ENCODE results near the gene SLC35G2.
"Not testable (repeated sequence)": the region's sequence is repeated elsewhere in the genome, so short reads cannot be mapped to it uniquely, and the experiment has no call there.

SLC35G2 gene

DNA sequence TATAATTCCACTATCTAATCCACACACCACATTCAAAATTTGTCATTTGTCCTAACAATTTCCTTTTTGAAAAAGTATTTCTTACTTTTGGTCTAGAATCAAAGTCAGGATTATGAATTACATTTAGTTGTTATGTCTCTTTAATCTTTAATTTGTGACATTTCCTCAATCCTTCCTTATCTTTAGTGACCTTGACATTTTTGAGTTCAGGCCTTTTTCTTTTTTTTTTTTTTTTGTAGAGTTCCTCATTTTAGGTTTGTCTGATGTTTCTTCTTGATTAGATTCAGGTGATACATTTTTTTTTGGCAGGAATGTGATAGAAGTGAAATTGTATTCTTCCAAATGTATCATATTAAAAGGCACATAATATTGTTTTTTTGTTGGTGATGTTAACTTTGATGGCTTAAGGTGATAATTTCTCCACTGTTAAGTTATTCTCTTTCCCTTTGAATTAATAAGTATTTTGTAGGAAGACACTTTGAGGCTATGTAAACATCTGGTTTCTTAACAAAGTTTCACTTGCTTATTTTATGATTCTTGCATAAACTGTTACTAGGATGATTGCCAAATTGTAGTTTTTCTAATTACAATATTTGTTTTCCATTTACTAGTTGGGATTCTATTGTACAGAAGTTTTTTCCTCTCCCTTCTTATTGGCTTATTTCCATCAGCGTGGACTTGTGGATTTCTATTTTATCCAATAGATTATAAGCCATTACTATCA lies 16.3 kb downstream of the SLC35G2 start:
- DNase-seq (ENCODE audit: low read depth in 2 of 2) = no peak

- DNase-seq (ENCODE audit: low read depth in 2 of 2) = no peak
These were observed 17.0 kb downstream of the SLC35G2 start for GRCh38 chr3:136835813-136836510.

DNA sequence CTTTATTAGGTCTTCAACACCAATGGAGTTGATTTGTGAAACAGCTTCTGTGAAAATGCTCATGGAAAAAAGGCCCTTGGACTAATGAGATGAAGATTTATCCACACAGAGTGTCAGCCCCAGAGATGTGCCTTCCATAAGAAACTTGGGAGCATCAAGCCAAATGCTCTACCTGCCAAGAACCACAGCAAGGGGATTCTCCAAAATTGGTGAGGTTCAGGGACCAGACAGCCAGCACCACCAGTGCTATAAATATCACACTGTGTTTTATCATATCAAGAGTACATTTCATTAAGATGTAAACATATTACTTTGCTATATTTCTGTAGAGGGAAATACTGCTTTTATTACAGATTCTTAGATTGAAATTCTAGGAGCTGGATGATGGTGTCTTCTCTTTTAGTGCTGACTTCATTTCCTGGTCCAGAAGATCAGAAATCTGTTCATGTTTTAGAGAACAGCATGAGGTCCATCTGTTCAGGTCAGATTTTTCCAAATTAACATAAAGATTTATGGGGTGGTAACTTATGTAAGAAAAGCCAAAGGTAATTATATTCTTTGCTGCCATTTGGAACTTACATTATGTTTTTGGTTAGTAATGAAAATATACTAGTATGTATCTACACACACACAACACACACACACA lies 17.7 kb downstream of the SLC35G2 start:
- DNase-seq (ENCODE audit: low read depth in 2 of 2) = no peak

DNA sequence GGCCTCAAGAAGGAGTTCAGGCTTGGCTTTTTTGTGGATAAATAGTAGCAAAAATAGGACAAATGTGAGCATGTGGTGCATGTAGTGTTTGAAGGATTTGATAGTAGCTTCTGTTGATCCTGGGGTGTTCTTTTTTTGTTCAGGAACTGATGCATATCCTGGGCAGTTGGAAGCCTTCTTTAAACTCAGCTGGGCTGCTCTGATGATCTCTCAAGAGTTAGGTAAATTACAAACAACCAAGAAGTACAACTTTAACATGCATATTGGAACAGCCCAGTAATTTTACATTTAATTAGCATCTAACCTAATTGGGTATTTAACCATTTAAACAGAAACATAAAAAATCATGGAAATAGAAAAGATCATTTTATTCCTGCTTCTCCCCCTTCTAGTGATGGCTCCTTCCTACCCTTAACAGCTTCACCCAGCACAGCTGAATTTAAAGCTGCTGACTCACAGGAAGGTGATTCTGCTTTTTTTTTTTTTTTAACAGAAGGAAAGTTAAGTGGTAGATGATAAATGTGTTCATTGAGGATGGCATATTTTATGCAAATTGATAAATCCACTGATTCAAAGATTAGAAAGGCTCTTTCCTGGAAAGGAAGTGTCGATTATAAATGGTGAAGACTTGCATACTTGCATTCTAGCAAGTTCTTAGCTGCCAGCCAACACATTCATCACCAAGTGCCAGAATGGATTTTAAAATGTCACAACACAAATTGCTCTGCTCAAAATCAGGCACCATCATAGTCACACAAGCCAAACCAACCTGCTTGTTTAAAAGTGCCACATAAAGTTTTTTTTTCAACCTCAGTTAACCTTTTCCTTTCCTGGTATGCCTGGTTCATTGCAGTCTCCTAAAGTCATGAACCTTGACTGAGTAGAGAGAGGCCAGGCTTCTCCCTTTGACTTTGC lies 20.0 kb downstream of the SLC35G2 start:
- no peak for DNase-seq (ENCODE audit: low read depth in 2 of 2)

DNA sequence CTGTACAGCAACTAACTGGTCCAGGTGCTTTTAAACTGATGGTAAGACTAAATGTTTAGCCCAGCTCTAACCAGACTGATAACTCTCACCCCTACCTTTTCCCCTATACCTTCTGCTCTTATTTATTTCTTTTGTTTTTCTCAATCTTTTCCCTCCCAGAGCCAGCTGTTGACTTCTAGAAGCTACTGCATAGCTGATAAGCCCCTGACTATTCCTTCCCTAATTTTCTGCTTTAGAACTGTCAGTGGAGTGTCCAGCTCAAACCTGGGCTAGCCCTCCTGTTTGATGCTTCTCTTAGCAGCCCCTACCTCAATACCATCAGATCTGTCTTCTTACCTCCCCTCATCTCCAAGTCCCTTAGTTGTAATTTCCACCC lies 20.6 kb downstream of the SLC35G2 start:
- DNase-seq (ENCODE audit: low read depth in 2 of 2) = no peak

GRCh38 chr3:136840252-136840651 lies 21.3 kb downstream of the SLC35G2 start:
- DNase-seq (ENCODE audit: low read depth in 2 of 2) = no peak

- DNase-seq (ENCODE audit: low read depth in 2 of 2) = no peak
These were observed 23.4 kb downstream of the SLC35G2 start for GRCh38 chr3:136842294-136842693.

DNA sequence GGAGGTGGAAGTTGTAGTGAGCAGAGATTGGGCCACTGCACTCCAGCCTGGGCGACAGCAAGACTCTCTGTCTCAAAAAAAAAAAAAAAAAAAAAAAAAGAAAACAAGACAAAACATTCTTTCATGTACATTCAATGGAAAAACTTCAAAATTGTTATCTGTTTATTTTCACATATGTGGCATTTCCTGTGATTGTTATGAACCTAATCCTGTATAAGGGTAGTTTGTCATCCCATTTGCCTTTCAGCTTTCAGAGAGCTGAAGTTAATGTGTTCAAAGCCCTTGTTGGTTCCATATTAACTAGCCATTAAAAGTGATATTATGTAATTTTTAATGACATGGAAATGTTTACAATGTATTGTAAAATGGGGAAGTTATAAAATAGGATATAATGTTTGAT lies 25.8 kb downstream of the SLC35G2 start:
- DNase-seq (ENCODE audit: low read depth in 2 of 2) = no peak

DNA sequence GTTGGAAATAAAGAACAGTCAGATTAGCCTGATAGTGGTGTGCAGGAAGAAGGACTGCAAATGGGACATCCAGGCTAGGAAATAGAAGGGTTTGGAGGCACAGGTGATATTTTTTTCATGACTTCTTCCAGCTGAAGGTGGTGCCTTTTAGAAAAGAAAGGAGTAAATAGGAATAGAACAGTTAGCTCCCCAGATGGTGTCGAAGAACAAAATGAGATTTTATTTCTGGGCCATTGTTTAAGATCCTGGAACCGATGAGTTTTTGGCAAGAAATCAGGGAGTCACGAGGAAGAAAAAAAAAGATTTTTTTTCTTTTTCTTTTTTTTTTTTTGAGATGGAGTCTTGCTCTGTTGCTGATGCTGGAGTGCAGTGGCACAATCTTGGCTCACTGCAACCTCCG lies 33.3 kb downstream of the SLC35G2 start:
- no peak for DNase-seq (ENCODE audit: low read depth in 2 of 2)

GRCh38 chr3:136856665-136857064 lies 37.7 kb downstream of the SLC35G2 start:
- DNase-seq (ENCODE audit: low read depth in 2 of 2) = no peak

GRCh38 chr3:136858381-136858780 lies 39.5 kb downstream of the SLC35G2 start:
- no peak for DNase-seq (ENCODE audit: low read depth in 2 of 2)

- DNase-seq (ENCODE audit: low read depth in 2 of 2) = no peak
These were observed 41.6 kb downstream of the SLC35G2 start for GRCh38 chr3:136860541-136860940.

- DNase-seq (ENCODE audit: low read depth in 2 of 2) = peak; percentile 97 to 98
These were observed 43.1 kb downstream of the SLC35G2 start, which contains the start of gene NCK1 for GRCh38 chr3:136861890-136862616. TSS of gene NCK1 (plus strand) at chr3:136862208. CDS start at chr3:136928002, 65,794 bp downstream.

GRCh38 chr3:136862617-136863322 lies 43.8 kb downstream of the SLC35G2 start:
- DNase-seq (ENCODE audit: low read depth in 2 of 2) = no peak

GRCh38 chr3:136869282-136869681 lies 50.4 kb downstream of the SLC35G2 start:
- no peak for DNase-seq (ENCODE audit: low read depth in 2 of 2)

GRCh38 chr3:136872258-136872657 lies 53.3 kb downstream of the SLC35G2 start:
- DNase-seq (ENCODE audit: low read depth in 2 of 2) = not testable (repeated sequence)

DNA sequence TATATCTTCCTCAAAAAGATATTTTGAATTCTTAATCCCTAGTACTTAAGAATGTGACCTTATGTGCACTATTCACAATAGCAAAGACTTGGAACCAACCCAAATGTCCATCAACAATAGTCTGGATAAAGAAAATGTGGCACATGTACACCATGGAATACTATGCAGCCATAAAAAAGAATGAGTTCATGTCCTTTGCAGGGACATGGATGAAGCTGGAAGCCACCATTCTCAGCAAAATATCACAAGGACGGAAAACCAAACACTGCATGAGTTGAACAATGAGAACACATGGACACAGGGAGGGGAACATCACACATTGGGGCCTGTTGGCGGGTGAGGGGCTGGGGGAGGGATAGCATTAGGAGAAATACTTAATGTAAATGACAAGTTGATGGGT lies 60.6 kb downstream of the SLC35G2 start:
- DNase-seq (ENCODE audit: low read depth in 2 of 2) = not testable (repeated sequence)

GRCh38 chr3:136882571-136882970 lies 63.6 kb downstream of the SLC35G2 start:
- DNase-seq (ENCODE audit: low read depth in 2 of 2) = no peak

DNA sequence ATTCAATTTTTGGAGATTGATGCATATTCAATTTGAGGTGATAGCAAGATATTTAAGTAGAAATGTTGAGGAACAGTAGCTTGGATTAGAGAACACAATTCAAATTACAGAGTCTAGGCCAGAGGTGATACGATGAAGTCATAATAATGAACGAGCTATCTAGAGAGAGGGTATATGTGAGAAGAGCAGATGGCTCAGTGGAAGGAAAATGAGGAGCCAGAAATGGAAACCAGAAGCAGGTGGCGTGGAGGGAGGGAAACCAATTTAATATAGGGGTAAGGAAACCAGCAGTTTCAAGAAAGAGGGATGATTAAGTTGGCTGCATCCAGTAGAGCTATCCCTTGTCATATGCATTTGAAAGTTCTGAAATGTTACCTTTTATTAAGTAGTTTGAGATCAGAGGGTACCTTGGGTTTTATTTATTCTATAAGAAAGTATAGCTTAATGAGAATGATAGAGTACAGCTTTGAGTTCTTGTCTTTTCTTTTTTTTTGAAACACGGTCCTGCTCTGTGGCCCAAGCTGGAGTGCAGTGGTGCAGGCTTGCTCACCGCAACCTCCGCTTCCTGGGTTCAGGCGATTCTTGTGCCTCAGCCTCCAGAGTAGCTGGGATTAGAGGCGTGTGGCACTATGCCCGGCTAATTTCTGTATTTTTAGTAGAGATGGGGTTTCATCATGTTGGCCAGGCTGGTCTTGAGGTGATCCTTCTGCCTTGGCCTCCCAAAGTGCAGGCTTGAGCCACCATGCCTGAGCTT lies 65.2 kb downstream of the SLC35G2 start:
- no peak for DNase-seq (ENCODE audit: low read depth in 2 of 2)

Data from activated CD8-positive, alpha-beta memory T cell treated with anti-CD3 and anti-CD28 coated beads for 4 hours (primary cell).